Muscle of back (tissue), 11 donors: ENCODE measurements around the gene RPS21. TPM values are rescaled to one million over a fixed set of nuclear protein-coding genes. Genes with fewer than 3 reads are reported as not detected.

ENCODE experiments used
- DNase-seq, 3 donors: peaks; one replicate each; pipeline versions ENCODE4 v3.0.0 to v3.0.0-alpha.2; 2013
- polyA plus RNA-seq, 10 donors: library from polyadenylated mRNA; unstranded; fragments of 120-200 nt; gene quantifications; one replicate each; pipeline ENCODE4 v1.2.1, GENCODE V29; 2013; ENCODE audit not compliant: insufficient read length in 10 of 10

Gene RPS21
- polyA plus RNA-seq, 10 donors: 962 to 1,509 (median 1,097) TPM

DNA sequence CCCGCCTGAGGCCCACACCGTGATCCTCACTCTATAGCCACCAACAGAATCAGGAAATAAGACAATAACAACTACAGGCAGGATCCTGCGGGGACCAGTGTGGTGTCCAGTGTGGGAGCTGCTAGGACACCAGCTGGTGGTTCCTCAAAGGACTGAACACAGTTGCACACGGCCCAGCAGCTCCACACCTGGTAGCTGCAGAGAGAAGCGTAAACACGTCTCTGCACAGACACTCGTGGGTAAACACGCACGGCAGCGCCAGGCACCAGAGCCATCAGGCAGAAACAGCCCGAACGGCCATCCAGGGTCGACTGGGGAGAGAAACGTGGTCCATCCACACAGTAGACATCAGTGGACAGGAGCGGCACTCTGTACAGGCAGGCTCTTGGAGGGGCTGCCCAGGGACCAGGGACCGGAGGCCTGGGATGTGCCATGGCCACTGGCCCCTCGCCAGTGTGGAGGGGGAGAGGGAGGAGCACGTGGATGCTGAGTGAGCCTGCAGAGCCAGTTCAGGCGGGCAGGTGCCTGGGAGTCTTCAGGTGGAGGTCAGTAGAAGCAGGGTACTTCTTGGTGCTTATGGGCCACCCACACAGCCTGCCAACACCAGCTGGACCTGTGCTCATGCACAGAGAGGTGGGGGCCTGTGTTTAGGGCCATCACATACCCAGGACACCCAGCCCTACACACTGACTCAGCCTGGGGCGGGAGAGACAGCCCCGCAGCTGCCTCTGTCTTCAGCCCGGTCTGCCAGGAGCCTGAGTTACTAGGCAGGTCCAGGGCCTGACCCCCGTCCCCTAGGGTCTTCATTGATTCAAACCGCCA is 12.4 kb upstream of the RPS21 start:
- no peak for DNase-seq

DNA sequence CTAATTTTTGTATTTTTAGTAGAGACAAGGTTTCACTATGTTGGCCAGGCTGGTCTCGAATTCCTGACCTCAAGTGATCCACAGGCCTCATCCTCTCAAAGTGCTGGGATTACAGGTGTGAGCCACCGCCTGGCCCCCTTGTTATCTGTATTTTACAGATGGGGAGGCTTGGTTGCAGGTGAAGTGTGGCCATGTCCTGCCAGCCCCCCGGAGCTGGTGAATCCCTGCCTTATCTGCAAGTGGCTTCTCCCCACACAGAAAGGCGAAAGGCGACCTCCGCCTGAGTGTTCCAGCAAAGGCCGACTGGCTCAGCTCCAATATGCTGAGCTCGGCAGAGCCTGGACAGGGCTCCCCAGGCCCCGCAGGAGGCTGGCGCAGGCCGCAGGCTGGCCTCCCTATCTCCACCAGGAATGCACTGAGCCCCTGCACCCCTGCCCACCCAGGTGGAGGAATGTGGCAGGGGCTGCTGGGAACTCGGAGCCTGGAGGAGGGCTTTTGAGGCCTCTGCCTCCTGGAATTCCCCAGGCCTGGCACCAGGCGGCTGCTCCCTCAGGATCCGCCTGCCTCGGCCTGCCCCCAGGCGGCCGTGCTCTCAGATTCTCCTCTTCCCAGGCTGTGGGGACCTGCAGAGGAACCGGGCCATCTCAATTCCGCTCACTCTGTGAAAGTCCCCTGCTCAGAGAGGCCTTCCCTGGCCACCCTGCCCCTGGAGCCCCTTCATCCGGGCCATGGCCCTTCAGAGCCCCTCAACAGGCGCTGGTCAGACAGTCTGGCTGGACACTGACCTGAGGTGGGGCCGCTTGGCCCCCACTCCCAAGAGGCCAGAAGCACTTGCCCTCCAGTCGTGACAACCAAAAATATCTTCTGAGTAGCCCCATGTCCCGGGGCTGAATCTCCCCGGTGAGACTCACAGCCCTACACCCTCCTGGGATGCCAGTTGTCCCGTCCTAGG is 10.5 kb upstream of the RPS21 start:
- peak in 1 of 3 donors; percentile 60 for DNase-seq

DNA sequence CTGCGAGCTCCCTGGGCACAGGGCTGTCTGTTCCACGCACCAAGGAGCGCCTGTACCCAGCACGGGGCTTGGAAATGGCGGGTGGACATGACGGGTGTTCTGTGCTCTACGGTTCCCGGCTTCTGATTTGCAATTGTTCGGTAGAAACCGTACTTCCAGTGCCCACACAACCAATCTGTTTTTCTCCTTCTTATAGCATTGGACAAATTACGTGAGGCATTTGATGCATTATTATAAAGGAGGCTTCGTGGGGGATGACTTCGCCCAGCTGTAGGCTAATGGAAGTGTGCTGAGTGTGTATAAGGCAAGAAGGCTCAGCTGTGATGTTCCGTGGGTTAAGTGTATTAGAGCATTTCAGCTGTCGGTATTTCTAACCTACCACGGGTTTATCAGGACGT is 9.8 kb upstream of the RPS21 start:
- no peak for DNase-seq

DNA sequence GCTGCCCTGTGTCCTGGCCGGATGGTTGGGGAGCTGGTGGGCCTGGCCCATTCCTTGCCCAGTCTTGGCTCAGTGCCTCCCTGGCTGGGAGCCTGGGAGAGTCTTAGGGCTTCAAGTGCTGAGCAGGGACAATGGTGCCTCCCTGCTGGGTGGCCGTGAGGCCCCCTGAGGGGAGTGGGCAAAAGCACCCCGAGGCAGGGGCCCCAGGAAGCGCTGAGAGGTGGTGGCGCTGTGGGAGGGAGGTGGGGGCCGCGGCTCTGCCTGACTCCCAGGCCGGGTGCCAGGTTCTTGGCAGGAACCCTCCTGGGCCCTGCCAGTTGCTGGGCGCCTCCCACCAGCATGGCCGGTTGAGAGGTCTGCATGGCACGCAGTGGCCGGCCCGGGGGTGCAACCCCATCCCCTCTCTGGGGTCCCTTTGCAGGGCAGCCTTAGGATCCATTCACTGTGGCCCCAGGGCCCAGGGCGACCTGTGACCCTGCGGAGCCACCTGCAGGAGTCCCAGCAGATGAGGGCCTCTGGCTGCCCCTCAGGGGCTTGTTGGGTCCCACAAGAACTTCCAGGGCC is 9.2 kb upstream of the RPS21 start:
- DNase-seq: no peak

DNA sequence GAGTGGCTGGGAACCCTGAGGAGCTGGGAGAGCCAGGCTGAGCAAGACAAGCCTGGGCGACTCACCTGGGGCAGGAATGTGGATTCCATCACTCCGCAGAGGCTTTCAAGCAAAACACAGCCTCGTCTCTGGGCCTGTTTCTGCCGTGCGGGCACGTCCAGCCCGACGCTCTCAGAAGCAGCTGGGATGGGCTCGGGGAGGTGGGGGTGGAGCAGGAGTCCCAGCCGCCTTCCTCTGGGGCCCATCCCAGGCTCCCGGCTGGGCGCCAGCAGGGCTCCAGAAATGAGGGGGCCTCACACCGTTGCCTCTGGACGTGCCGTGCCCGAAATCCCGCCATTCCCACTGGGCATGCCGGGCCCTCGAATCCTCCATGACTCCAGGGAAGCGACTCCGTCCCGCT is 8.7 kb upstream of the RPS21 start:
- DNase-seq: no peak

DNA sequence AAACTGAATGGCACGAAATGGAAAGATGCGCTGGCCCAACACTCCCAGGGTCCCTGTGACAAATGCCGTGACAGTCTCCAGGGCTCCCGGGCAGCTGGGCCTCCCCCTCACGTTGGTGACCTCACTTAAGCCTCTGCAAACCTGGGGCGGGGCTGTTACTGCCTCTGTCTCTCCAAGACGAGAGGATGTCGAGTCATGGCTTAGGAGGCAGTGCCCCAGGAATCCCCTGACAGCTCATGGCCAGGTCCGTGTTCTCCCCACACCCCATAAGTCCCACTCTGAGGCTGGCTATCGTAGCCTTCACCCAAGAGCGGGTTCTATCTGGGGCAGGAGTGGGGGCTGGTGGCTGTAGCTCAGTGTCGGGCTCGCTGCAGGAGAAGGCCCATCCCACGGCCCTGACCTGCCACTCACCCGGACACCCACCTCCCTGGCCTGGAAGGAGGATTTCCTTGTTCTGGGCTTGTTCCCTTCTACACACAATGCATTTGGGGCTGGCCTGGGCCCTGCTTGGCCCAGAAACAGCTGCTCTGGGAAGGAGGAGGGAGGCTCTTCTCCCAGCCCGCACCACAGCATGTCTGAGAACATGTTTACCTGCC is 5.6 kb upstream of the RPS21 start:
- DNase-seq: no peak

DNA sequence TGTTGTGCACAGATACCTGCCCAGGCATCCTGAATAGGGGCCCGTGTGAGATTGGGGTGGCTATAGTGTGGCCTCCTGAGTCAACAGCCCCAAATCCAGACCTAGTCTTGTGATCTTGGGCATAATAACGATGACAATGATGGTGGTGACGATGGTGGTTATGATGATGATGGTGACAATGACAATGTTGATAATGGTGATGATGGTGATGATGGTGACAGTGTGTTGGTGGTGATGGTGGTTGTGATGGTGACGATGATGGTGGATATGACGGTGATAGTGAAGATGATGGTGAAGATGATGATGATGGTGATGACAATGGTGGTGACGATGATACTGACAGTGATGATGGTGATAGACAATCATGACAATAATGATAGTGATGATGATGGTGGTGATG is 5.1 kb upstream of the RPS21 start:
- no peak for DNase-seq

DNA sequence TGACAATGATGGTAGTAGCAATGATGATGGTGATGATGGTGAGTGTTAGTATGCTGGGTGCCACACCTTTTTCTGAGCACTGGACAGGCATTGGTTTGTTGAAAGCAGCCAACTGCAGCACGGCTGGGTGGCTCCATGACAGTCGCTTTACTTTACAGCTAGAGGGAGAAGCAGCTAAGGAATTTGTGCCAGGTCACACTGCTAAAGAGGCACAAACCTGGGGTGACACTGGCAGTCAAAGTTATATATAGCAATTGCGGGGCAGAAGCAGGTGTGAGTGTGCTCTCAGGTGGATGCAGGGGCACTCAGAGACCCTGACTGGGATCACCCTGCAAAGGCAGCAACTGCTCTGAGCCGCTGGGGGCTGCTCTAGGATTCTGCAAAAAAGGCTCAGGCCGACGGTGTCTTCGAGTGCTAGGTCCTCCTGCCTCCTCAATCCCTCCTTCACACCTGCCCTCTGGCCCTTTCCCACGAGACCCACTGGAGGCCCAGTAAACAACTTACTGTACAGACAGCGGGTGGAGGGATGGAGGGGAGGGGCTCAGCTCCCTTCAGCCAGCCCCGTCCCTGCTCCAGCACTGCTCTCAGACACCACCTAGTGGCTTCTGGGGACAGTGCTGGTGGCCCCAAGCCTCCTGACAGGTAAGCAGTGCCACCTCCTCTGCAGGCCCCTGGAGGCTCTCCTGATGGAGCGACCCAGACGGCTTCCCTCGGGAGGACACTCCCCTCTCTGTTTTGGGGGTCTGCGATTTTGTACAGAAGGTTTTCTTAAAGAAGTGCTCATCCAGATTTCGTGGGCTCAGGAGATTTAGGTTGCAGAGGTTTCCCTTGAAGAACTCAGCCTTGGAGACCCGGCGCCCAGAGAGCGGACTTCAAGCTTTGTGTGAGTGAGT is 4.4 kb upstream of the RPS21 start:
- peak in 2 of 3 donors; percentile 74 to 83 for DNase-seq

DNA sequence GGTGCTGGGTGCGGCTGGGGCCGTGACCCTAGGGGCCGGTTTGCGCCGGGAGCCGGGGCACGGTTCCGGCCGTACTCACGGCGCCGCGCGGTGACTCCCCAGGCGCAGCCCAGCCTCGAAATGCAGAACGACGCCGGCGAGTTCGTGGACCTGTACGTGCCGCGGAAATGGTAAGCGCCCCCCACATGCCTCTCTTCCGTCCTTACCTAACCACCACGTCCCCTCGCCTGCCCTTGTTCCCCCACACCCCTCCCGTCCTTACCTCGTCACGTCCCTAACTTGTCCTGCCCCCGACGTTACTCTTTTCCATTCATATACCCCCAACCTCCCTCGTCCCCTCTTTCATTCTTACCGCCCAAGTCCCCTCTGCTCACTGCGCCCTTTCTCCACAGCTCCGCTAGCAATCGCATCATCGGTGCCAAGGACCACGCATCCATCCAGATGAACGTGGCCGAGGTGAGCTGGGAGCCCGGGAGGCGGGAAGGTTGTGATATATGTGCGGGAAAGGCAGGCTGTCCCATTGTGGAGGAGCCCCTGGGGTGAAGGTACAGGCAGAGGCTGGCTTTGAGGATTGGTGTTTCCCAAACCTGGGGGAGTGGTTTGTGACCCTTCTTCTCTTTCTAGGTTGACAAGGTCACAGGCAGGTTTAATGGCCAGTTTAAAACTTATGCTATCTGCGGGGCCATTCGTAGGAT is 463 bp downstream of the RPS21 start:
- no peak for DNase-seq

DNA sequence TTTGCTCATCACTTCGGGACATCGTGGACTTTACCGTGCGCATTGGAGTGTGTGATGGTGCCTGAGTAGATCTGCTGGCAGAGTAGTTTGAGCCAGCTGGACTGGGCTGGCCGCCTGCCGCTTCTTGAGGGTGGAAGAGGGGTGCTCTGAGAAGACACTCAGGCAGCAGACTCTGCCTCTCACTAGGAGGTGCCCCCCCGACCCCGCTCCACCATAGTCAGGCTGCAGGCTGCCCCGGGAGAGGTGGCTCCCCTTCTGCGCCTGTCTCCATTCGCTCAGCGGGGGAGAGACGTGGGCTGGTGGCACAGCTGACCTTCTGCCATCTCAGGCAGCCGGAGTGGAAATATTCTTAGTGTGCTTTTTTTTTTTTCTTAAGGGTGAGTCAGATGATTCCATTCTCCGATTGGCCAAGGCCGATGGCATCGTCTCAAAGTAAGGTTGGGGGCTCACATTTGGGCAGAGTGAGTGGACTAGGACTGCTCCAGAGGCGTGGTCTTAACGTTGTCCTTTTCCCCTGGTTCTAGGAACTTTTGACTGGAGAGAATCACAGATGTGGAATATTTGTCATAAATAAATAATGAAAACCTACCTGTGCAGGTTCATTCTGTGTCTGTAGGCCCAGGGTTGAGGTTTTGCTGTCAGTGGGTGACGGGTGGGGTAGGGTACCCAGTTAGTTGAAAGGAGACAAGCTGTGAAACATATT is 1.2 kb downstream of the RPS21 start:
- DNase-seq: no peak

DNA sequence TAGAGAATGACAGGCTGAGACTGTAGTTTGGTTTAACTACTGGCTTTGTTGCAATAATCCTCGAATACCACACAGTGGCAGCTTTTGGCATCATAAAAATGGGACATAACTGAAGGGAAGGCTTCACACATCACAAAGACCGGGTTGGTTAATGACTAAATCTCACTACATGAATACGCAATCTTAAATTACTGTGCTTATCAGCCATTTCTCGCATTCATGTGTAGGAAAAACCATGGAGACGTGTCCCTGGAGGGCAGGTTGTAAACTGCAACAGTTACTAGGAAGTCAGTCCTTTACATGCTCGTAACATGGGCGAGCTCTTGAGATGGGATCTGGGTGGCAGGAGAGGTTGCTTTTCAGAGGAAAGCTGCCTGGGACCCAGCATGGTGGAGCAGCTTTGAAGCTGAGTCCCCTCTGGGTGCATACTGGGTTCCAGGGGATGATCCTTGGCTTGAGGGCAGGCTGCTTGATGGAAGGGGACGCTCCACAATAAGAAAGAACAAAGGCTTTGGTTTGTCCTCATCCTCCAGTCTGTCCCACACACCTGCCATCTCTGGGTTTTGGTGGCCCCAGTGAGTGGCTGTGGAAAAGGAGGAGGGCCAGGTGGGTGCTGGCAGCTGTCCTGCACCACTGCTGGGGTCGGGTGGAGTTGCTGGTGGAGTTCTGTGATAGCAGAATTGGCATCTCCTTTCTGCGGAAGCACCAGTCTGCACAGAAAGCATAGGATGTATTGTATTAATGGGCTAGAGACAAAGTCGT is 2.1 kb downstream of the RPS21 start:
- no peak for DNase-seq

DNA sequence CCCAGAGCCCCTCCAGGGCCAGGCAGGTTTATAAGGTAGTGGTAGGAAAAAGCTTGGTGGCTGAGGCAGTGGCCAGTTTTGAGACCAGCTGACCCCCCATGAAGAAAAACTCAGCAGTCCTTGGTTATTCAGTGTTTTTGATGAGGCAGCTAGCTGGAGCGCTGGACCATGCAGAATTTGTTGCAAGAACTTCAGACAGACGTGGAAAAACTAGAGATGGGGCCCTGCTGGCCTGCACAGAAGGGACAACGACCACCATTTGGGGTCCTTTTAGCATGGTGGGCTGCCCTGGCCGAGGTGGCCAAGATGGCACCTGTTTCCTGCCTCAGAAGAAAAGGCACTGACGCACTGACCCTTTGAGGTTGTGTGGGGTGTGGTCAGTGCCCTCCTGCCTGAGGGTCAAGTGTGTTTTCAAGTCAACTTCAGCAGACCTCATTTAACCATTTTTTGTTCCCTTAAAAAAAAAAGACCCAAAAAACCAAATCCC is 2.7 kb downstream of the RPS21 start:
- DNase-seq: no peak

DNA sequence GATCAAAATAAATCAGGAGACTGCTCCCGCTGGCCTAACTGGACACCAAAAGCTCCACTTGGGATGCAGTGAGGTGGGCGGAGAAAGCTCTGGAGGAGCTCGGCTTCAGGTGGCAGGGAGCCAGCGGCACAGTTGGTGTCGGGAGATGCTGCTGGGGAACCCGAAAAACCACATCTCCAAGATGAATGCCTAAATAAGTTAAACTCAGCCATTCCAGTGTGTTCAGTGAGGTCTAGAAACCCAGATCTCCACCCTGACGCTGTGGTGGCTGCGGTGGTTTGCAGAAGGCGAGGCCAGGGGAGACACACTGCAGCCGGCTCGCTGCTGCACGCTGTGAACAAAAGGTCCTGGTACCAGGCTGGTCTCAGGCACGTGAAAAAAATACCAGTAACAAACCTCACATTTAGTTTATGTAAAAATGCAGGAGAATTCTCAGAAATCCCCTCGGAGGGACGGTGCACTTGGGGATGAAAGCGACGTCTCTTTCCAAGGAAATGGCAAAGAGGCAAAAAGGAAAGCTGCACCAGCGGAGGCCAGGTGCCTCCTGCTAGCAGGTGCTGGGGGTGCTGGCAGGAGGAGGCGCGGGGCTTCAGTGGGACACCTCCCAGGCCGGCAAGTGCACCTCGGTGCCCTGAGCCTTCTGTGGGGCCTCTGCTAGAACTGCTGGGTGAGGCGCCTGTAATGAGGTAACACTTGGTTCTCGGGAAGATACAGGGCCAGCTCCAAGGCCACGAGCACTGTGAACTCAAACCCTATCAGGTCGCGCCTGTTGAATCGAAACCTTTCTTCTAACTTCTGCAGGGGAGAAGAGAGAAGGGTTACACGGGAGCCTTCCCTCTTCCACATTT is 3.6 kb downstream of the RPS21 start:
- no peak for DNase-seq

DNA sequence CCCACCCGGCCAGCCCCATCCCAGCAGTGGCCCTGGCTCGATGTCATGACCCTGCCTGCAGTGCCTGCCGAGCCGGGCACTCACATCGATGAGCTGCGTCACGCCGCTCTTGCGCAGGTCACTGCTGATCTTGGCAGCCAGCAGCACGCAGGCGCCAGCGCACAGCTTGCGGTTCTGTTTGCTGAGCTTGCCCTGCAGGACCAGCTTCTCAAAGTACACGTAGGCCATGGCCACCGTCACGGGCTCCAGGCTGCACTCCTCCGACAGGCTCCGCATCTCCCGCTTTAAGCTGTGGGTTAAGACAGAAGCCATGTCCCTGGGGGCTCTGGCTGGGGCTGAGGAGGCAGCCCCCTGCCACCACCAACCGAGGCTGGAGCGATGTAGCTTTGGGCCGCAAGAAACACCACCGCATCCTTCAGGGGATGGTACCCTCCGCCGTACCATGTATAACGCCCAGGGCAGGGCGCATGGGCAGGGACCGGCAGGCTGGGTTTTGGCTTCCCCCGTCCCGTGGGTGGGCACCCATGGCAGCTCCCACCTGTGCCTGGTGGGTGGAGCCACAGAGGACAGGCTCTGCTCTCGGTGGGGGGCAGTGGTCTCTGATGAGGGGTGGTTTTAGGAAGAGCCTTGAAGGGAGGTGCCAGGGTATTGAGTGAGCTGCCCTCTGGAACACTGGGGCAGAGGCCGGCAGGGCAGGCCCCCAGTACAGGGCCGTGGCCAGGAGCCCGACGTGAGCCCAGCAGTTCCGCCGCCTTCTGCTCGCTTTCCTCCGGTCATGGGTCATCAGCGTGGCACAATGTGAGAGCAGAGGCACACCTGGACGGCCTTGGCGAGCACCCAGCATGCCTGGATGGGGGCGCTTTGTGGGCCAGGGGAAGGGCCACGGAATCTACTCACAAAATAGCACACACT is 4.5 kb downstream of the RPS21 start:
- no peak for DNase-seq

DNA sequence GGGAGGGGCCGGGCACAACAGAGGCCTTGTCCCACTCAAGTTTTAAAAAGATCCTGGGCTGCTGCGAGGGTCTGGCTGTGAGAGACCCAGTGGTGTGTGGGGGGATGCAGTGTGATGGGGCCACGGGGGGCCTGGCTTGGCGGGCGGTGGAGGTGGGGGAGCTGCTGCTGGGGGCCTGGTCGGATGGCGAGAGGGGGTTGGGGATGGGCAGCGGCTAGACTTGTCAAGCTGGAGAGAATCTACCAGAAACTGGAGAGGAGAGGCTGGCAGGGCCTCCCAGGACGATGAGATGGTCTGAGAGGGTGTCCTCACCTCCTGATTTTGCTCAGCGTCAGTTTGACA is 5.1 kb downstream of the RPS21 start:
- no peak for DNase-seq

DNA sequence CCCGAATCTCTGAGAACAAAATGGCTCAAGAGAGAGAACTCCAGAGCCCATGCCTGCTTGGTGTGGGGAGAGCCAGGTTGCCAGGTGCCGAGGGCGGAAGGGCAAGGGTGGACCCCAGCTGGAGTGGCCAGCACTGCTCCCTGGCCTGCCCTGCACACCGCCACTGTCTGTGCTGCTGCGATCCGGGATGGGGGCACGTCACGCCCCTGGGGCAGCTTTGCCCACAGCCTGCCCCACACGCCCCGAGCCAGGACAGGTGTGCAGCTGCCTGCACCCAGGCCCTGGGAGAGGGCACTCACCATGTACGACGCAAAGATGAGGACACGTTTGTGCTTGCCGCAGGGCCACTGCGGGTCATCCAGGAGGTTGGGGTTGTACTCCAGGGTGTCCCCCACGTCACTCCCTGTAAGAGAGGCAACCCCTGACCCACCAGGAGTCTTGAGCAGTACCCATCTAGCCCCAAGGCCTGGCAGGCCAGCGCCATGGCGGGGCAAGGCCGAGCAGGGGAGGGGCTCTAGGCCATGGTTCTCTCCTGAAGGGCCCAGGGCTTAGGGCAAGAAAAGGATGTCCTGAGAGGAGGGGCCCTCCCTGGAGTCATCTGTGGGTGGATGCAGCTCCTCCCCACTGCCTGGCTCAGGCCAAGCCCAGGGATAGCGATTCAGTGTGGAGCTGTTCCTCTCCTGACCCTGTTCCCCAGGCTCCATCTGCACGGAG is 5.9 kb downstream of the RPS21 start:
- no peak for DNase-seq
